ENCODE results near the gene MAGI3. TPM values are rescaled to one million over a fixed set of nuclear protein-coding genes. Genes with fewer than 3 reads are reported as not detected.

Gene MAGI3
- total RNA-seq, 3 donors from 2014 or later (not counting 1 experiment from before 2014, with no cell fraction given) = 0.61 to 1.6 (median 0.66) TPM

DNA sequence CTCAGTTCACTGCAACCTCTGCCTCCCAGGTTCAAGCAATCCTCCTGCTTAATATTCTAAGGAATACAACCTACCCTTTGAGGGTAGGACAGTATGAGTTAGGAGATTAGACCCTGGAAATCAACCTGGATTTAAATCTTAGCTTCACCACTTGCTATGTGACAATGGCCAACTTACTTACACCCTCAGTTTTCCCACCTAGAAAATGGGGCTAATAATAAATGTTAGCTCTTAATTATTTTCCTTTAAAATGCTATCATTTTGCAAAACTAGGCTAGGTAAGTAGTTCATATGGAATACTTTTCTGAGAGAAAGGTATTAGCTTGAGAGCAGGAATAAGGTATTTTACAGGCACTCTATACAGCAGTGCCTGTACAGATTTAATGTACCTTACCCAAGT, 258.2 kb downstream of the MAGI3 start:
- DNase-seq (no peak), ATAC-seq (no peak)
- no peaks in the 10 kb centered on the region for H3K9me3 ChIP-seq (ENCODE audit: control insufficient read depth, insufficient read depth, low read length)
- no peak overlapping the region for H3K4me3 ChIP-seq (ENCODE audit: low read length)
- no peaks in the 10 kb centered on the region for H3K4me1 ChIP-seq (ENCODE audit: control insufficient read depth, insufficient read depth, low read length)
- H3K36me3 ChIP-seq (ENCODE audit: control insufficient read depth, insufficient read depth, low read length) = no peaks in the 10 kb centered on the region
- TF ChIP-seq, protein P1, sequence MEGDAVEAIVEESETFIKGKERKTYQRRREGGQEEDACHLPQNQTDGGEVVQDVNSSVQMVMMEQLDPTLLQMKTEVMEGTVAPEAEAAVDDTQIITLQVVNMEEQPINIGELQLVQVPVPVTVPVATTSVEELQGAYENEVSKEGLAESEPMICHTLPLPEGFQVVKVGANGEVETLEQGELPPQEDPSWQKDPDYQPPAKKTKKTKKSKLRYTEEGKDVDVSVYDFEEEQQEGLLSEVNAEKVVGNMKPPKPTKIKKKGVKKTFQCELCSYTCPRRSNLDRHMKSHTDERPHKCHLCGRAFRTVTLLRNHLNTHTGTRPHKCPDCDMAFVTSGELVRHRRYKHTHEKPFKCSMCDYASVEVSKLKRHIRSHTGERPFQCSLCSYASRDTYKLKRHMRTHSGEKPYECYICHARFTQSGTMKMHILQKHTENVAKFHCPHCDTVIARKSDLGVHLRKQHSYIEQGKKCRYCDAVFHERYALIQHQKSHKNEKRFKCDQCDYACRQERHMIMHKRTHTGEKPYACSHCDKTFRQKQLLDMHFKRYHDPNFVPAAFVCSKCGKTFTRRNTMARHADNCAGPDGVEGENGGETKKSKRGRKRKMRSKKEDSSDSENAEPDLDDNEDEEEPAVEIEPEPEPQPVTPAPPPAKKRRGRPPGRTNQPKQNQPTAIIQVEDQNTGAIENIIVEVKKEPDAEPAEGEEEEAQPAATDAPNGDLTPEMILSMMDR (IDR thresholded peaks at IDR 0.05) = no peak
- Mint-ChIP-seq H3K9me3 (no peaks in the 10 kb centered on the region), H3K4me3 (no peak overlapping the region), H3K4me1 (no peaks in the 10 kb centered on the region), H3K36me3 (no peaks in the 10 kb centered on the region), H3K27ac (no peak overlapping the region), H3K27me3 (ENCODE audit: low read depth in 2 of 2) (no peaks in the 10 kb centered on the region)
- H3K27me3 ChIP-seq (ENCODE audit: control insufficient read depth, insufficient read depth, low read length) = no peaks in the 10 kb centered on the region
- no peak overlapping the region for H3K27ac ChIP-seq (ENCODE audit: low read length)
- intact Hi-C loops (cut with micrococcal nuclease) = no loop called here

DNA sequence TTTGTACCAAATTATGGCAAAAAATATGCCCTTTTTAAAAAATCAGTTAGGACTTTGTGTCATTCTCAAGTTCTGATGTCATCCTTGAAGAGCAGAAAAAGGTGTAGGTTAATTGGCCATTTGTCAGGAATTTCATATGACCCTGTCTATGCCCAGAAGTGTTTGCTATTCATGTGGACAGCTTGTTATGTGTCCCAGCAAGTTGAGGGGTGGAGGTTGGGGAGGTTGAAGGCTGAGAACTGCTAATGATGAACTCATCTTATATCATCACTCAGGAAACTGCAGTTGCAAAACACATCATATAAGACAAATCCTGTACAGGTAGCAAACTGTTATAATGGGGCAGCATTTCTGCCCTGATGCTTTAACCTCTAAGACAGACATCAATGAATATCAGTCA, 262.5 kb downstream of the MAGI3 start:
- H3K4me3 Mint-ChIP-seq = no peak overlapping the region
- Histone ChIP-seq H3K27ac (ENCODE audit: low read length) (no peak overlapping the region), H3K4me3 (ENCODE audit: low read length) (no peak overlapping the region), H3K27me3 (ENCODE audit: control insufficient read depth, insufficient read depth, low read length) (no peaks in the 10 kb centered on the region), H3K9me3 (ENCODE audit: control insufficient read depth, insufficient read depth, low read length) (no peaks in the 10 kb centered on the region), H3K4me1 (ENCODE audit: control insufficient read depth, insufficient read depth, low read length) (no peaks in the 10 kb centered on the region), H3K36me3 (ENCODE audit: control insufficient read depth, insufficient read depth, low read length) (no peaks in the 10 kb centered on the region)
- H3K27me3 Mint-ChIP-seq (ENCODE audit: low read depth in 2 of 2) = no peaks in the 10 kb centered on the region
- H3K27ac Mint-ChIP-seq = no peak overlapping the region
- intact Hi-C loops (cut with micrococcal nuclease) = no loop called here
- H3K36me3 Mint-ChIP-seq = no peaks in the 10 kb centered on the region
- TF ChIP-seq, protein P1 (IDR thresholded peaks at IDR 0.05) = no peak
- ATAC-seq = no peak
- H3K4me1 Mint-ChIP-seq = no peaks in the 10 kb centered on the region
- DNase-seq = no peak
- H3K9me3 Mint-ChIP-seq = no peaks in the 10 kb centered on the region

GRCh38 chr1:113653741-113654140, 263.4 kb downstream of the MAGI3 start:
- Histone ChIP-seq H3K27ac (ENCODE audit: low read length) (no peak overlapping the region), H3K27me3 (ENCODE audit: control insufficient read depth, insufficient read depth, low read length) (no peaks in the 10 kb centered on the region), H3K9me3 (ENCODE audit: control insufficient read depth, insufficient read depth, low read length) (no peaks in the 10 kb centered on the region), H3K36me3 (ENCODE audit: control insufficient read depth, insufficient read depth, low read length) (no peaks in the 10 kb centered on the region), H3K4me1 (ENCODE audit: control insufficient read depth, insufficient read depth, low read length) (no peaks in the 10 kb centered on the region), H3K4me3 (ENCODE audit: low read length) (no peak overlapping the region)
- Mint-ChIP-seq H3K4me1 (no peaks in the 10 kb centered on the region), H3K4me3 (no peak overlapping the region), H3K9me3 (no peaks in the 10 kb centered on the region), H3K27me3 (ENCODE audit: low read depth in 2 of 2) (no peaks in the 10 kb centered on the region), H3K27ac (no peak overlapping the region), H3K36me3 (no peaks in the 10 kb centered on the region)
- no peak for ATAC-seq
- TF ChIP-seq, protein P1 (IDR thresholded peaks at IDR 0.05) = no peak
- 94% methylated on average over 4 of the region's 5 CpGs for WGBS (ENCODE audit: insufficient coverage)
- DNase-seq = no peak
- intact Hi-C loops (cut with micrococcal nuclease) = no loop called here

DNA sequence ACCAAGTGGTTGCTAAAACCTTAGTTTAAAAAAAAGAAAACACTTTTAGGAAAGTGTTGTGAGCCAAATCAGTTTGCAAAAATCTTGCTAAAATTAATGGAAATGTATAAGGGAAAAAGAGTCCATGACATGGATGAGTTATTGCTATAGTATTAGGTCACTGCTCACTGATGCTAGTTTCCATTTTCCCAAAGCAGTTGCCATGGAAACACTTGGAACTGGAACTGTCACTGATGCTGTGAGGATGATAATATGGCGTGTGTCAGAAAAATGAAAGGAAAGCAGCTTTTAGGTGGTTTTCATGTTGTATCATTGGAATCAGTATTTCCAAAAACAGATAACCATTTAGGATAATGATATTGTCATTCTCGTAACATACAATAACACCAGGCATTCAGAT, 264.6 kb downstream of the MAGI3 start:
- H3K36me3 ChIP-seq (ENCODE audit: control insufficient read depth, insufficient read depth, low read length) = no peaks in the 10 kb centered on the region
- no peak overlapping the region for H3K4me3 ChIP-seq (ENCODE audit: low read length)
- intact Hi-C loops (cut with micrococcal nuclease) = no loop called here
- ATAC-seq (no peak), DNase-seq (no peak)
- H3K4me1 ChIP-seq (ENCODE audit: control insufficient read depth, insufficient read depth, low read length) = no peaks in the 10 kb centered on the region
- H3K4me3 Mint-ChIP-seq = no peak overlapping the region
- H3K27ac Mint-ChIP-seq = no peak overlapping the region
- no peaks in the 10 kb centered on the region for H3K27me3 Mint-ChIP-seq (ENCODE audit: low read depth in 2 of 2)
- no peaks in the 10 kb centered on the region for H3K27me3 ChIP-seq (ENCODE audit: control insufficient read depth, insufficient read depth, low read length)
- no peaks in the 10 kb centered on the region for H3K9me3 Mint-ChIP-seq
- no peaks in the 10 kb centered on the region for H3K9me3 ChIP-seq (ENCODE audit: control insufficient read depth, insufficient read depth, low read length)
- no peaks in the 10 kb centered on the region for H3K36me3 Mint-ChIP-seq
- 89% methylated on average over 1 of the region's 2 CpGs for WGBS (ENCODE audit: insufficient coverage)
- H3K27ac ChIP-seq (ENCODE audit: low read length) = no peak overlapping the region
- TF ChIP-seq, protein P1 (IDR thresholded peaks at IDR 0.05) = no peak
- no peaks in the 10 kb centered on the region for H3K4me1 Mint-ChIP-seq

Data from natural killer cell (primary cell).